GM23338 (cell line): Measurements from ENCODE around the gene PHC2.

Source experiments
- CREB1 ChIP-seq: fragments of 250-450 bp; sonication (Bioruptor Pico); IDR thresholded peaks from 2 replicates; pipeline ENCODE4 v1.5.0; 2020; ENCODE audit warnings: low read depth, mild to moderate bottlenecking, moderate library complexity
- EZH2 ChIP-seq: fragments of 200-600 bp; sonication (generic); IDR thresholded peaks from one replicate; pipeline ENCODE4 v1.8.0; 2017; ENCODE audit warnings: antibody characterized with exemption, mild to moderate bottlenecking, low read depth; ENCODE audit not compliant: unreplicated experiment
- EZH2phosphoT487 ChIP-seq: fragments of 200-600 bp; sonication (generic); IDR thresholded peaks from one replicate; pipeline ENCODE4 v1.8.1; 2018; ENCODE audit warnings: antibody characterized with exemption; ENCODE audit not compliant: unreplicated experiment
- JUNB ChIP-seq: IDR thresholded peaks from one replicate; pipeline ENCODE4 v1.6.1; 2016; ENCODE audit warnings: antibody characterized with exemption; ENCODE audit not compliant: unreplicated experiment
- POLR2AphosphoS5 ChIP-seq: IDR thresholded peaks from 2 replicates; pipeline ENCODE4 v1.6.1; 2016; ENCODE audit warnings: antibody characterized with exemption, low read depth
- REST ChIP-seq: IDR thresholded peaks from one replicate; pipeline ENCODE4 v1.6.1; 2018; ENCODE audit warnings: antibody characterized with exemption; ENCODE audit not compliant: unreplicated experiment
- STAT1 ChIP-seq: IDR thresholded peaks from one replicate; pipeline ENCODE4 v1.6.1; 2016; ENCODE audit warnings: antibody characterized with exemption; ENCODE audit not compliant: unreplicated experiment
- ZNF114 ChIP-seq: fragments of 250-450 bp; sonication (Bioruptor Pico); IDR thresholded peaks from 2 replicates; pipeline ENCODE4 v1.5.0; 2020; ENCODE audit warnings: mild to moderate bottlenecking, moderate library complexity
- TF ChIP-seq, protein P1 (sequence below), 2 experiments: fragments of 200-600 bp in 1 of 2; sonication (generic) in 1 of 2; conservative IDR thresholded peaks; 2 replicates each; pipeline versions ENCODE4 v1.5.1 to v1.6.1; 2016 to 2017; ENCODE audit warnings: antibody characterized with exemption in 2 of 2, low read depth in 2 of 2, mild to moderate bottlenecking in 2 of 2, moderate library complexity in 1 of 2
- TF ChIP-seq, protein P2 (sequence below): fragments of 250-450 bp; sonication (Bioruptor Pico); IDR thresholded peaks from 2 replicates; pipeline ENCODE4 v1.5.0; 2020; ENCODE audit warnings: mild to moderate bottlenecking, moderate library complexity
- TF ChIP-seq, protein P3 (sequence below): IDR thresholded peaks from 2 replicates; pipeline ENCODE4 v1.6.1; 2016; ENCODE audit warnings: antibody characterized with exemption

GRCh38 chr1:33382661-33383415, 48.1 kb downstream of the PHC2 start:
- no peak for TF ChIP-seq CREB1
- no peak for TF ChIP-seq ZNF114 (CRISPR knock-in tag)
- no peak for TF ChIP-seq POLR2AphosphoS5
- TF ChIP-seq, protein P1, sequence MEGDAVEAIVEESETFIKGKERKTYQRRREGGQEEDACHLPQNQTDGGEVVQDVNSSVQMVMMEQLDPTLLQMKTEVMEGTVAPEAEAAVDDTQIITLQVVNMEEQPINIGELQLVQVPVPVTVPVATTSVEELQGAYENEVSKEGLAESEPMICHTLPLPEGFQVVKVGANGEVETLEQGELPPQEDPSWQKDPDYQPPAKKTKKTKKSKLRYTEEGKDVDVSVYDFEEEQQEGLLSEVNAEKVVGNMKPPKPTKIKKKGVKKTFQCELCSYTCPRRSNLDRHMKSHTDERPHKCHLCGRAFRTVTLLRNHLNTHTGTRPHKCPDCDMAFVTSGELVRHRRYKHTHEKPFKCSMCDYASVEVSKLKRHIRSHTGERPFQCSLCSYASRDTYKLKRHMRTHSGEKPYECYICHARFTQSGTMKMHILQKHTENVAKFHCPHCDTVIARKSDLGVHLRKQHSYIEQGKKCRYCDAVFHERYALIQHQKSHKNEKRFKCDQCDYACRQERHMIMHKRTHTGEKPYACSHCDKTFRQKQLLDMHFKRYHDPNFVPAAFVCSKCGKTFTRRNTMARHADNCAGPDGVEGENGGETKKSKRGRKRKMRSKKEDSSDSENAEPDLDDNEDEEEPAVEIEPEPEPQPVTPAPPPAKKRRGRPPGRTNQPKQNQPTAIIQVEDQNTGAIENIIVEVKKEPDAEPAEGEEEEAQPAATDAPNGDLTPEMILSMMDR (conservative IDR thresholded peaks at IDR 0.05; ENCODE audit: low read depth in 2 of 2) = no peak
- TF ChIP-seq JUNB = no peak
- no peak for TF ChIP-seq EZH2
- TF ChIP-seq REST = no peak
- TF ChIP-seq EZH2phosphoT487 = no peak
- no peak for TF ChIP-seq STAT1
- TF ChIP-seq, protein P2, sequence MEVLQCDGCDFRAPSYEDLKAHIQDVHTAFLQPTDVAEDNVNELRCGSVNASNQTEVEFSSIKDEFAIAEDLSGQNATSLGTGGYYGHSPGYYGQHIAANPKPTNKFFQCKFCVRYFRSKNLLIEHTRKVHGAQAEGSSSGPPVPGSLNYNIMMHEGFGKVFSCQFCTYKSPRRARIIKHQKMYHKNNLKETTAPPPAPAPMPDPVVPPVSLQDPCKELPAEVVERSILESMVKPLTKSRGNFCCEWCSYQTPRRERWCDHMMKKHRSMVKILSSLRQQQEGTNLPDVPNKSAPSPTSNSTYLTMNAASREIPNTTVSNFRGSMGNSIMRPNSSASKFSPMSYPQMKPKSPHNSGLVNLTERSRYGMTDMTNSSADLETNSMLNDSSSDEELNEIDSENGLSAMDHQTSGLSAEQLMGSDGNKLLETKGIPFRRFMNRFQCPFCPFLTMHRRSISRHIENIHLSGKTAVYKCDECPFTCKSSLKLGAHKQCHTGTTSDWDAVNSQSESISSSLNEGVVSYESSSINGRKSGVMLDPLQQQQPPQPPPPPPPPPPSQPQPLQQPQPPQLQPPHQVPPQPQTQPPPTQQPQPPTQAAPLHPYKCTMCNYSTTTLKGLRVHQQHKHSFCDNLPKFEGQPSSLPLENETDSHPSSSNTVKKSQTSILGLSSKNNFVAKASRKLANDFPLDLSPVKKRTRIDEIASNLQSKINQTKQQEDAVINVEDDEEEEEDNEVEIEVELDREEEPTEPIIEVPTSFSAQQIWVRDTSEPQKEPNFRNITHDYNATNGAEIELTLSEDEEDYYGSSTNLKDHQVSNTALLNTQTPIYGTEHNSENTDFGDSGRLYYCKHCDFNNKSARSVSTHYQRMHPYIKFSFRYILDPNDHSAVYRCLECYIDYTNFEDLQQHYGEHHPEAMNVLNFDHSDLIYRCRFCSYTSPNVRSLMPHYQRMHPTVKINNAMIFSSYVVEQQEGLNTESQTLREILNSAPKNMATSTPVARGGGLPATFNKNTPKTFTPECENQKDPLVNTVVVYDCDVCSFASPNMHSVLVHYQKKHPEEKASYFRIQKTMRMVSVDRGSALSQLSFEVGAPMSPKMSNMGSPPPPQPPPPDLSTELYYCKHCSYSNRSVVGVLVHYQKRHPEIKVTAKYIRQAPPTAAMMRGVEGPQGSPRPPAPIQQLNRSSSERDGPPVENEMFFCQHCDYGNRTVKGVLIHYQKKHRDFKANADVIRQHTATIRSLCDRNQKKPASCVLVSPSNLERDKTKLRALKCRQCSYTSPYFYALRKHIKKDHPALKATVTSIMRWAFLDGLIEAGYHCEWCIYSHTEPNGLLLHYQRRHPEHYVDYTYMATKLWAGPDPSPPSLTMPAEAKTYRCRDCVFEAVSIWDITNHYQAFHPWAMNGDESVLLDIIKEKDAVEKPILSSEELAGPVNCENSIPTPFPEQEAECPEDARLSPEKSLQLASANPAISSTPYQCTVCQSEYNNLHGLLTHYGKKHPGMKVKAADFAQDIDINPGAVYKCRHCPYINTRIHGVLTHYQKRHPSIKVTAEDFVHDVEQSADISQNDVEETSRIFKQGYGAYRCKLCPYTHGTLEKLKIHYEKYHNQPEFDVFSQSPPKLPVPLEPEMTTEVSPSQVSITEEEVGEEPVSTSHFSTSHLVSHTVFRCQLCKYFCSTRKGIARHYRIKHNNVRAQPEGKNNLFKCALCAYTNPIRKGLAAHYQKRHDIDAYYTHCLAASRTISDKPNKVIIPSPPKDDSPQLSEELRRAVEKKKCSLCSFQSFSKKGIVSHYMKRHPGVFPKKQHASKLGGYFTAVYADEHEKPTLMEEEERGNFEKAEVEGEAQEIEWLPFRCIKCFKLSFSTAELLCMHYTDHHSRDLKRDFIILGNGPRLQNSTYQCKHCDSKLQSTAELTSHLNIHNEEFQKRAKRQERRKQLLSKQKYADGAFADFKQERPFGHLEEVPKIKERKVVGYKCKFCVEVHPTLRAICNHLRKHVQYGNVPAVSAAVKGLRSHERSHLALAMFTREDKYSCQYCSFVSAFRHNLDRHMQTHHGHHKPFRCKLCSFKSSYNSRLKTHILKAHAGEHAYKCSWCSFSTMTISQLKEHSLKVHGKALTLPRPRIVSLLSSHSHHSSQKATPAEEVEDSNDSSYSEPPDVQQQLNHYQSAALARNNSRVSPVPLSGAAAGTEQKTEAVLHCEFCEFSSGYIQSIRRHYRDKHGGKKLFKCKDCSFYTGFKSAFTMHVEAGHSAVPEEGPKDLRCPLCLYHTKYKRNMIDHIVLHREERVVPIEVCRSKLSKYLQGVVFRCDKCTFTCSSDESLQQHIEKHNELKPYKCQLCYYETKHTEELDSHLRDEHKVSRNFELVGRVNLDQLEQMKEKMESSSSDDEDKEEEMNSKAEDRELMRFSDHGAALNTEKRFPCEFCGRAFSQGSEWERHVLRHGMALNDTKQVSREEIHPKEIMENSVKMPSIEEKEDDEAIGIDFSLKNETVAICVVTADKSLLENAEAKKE = no peak
- TF ChIP-seq, protein P3, sequence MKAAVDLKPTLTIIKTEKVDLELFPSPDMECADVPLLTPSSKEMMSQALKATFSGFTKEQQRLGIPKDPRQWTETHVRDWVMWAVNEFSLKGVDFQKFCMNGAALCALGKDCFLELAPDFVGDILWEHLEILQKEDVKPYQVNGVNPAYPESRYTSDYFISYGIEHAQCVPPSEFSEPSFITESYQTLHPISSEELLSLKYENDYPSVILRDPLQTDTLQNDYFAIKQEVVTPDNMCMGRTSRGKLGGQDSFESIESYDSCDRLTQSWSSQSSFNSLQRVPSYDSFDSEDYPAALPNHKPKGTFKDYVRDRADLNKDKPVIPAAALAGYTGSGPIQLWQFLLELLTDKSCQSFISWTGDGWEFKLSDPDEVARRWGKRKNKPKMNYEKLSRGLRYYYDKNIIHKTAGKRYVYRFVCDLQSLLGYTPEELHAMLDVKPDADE = no peak
